Activated naive CD4-positive, alpha-beta T cell treated with anti-CD3 and anti-CD28 coated beads, Interleukin-2, amount 10 ng/mL, durations not matched to agents 5 hours and 36 hours (primary cell): ENCODE results near the gene ITGAV. TPM values are rescaled to one million over a fixed set of nuclear protein-coding genes. Genes with fewer than 3 reads are reported as not detected.

Source experiments
- total RNA-seq, 2 experiments: library from RNA; stranded (reverse); gene quantifications; one replicate each; pipeline ENCODE4 v1.2.3, GENCODE V29; 2021

Gene ITGAV
- 1 to 10 TPM; 6.1 to 7.0 TPM for total RNA-seq

DNA sequence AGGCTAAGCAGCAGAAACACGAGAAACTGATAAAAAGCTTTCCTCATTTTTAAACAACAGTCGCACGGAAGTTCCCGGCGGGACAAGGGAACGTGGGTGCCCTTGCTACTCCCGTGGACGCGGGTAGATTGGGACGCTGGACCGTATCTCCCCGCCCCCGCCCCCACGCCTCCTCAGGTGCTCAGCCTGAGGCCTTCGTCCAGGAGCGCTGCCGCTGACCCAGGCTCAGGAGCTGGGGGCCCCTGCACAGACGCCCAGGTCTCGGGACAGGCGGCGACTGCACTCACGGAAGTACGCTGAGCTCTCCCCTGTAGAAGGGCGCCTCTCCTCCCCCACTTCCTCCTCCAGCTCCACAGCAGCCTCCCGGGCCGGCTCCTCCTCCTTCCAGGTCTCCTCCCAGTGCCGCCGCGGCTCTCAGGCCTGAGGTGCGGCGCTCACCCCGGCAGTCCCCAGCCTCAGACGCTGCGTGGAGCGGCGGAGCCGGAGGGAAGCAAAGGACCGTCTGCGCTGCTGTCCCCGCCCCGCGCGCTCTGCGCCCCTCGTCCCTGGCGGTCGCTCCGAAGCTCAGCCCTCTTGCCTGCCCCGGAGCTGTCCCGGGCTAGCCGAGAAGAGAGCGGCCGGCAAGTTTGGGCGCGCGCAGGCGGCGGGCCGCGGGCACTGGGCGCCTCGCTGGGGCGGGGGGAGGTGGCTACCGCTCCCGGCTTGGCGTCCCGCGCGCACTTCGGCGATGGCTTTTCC lies at the start of gene ITGAV:
Gene ITGAV, plus strand, starts transcription at position 445 of the 738 bp plus-strand sequence. Its CDS starts 283 bp downstream, at position 728.

Other genes with a start within 250 kb of the ITGAV start
- 10 to 100 TPM; 63.0 to 65.0 TPM for gene ZC3H15, start 103.8 kb upstream of the ITGAV start, total RNA-seq
- gene FAM171B, start 104.0 kb downstream of the ITGAV start, total RNA-seq = under 1 TPM; 0.22 to 0.28 TPM